Measurements from ENCODE around the gene JAKMIP2. TPM values are rescaled to one million over a fixed set of nuclear protein-coding genes. Genes with fewer than 3 reads are reported as not detected.

The JAKMIP2 gene
- total RNA-seq, 1 experiment from 2014 or later = 6.4 TPM

GRCh38 chr5:147712598-147712997 lies 69.9 kb downstream of the JAKMIP2 start:
- Mint-ChIP-seq H3K27me3 (ENCODE audit: low read depth) (no peaks in the 10 kb centered on the region), H3K4me1 (peaks cover 8 to 12% of the 10 kb centered on the region in 2 experiments), H3K27ac (peak overlapping the region in 1 of 3 experiments; percentile 52; a peak in 1 of 7 replicates), H3K4me3 (no peak overlapping the region), H3K9me3 (no peaks in the 10 kb centered on the region), H3K36me3 (ENCODE audit: insufficient read depth in 1 of 3, low read depth in 3 of 3) (0 out of 7 replicates have a peak, but pooled peaks cover 0 to 1% (median 0%) of the 10 kb centered on the region in 3 experiments)
- no peak overlapping the region for H3T11ph ChIP-seq (ENCODE audit: low read length)
- no peaks in the 10 kb centered on the region for H3K79me1 ChIP-seq (ENCODE audit: insufficient read depth, low read depth, low read length, poor library complexity, severe bottlenecking)
- H2BK5ac ChIP-seq (ENCODE audit: insufficient read length, low read length) = no peak overlapping the region
- no peak overlapping the region for H4K8ac ChIP-seq (replicated peaks; ENCODE audit: insufficient read length, low read depth, low read length)
- no peak for DNase-seq
- H2BK20ac ChIP-seq (ENCODE audit: low read depth, low read length, poor library complexity, severe bottlenecking) = no peak overlapping the region
- H3K79me2 ChIP-seq (ENCODE audit: insufficient read depth, low read length) = no peaks in the 10 kb centered on the region
- H4K91ac ChIP-seq (ENCODE audit: insufficient read length, low read depth, low read length) = no peak overlapping the region
- H3K23ac ChIP-seq (ENCODE audit: insufficient read length, low read depth, low read length) = no peak overlapping the region
- no peak overlapping the region for H3K4ac ChIP-seq (ENCODE audit: low read depth, low read length)
- no peak overlapping the region for H4K5ac ChIP-seq (ENCODE audit: insufficient read length, low read depth, low read length)
- no peak overlapping the region for H3K27ac ChIP-seq (ENCODE audit: insufficient read length, low read depth, low read length)
- H3K9ac ChIP-seq (ENCODE audit: extremely low read depth, insufficient read length, low read length) = no peak overlapping the region
- no peaks in the 10 kb centered on the region for H4K20me1 ChIP-seq (ENCODE audit: control insufficient read depth, insufficient read depth, insufficient read length)
- no peak overlapping the region for H2AK5ac ChIP-seq (ENCODE audit: insufficient read length, low read length)
- H3K4me1 ChIP-seq (ENCODE audit: insufficient read depth, low read length) = no peaks in the 10 kb centered on the region
- no peaks in the 10 kb centered on the region for H3K23me2 ChIP-seq (ENCODE audit: insufficient read length, low read depth, low read length, poor library complexity, severe bottlenecking)
- H3K9me3 ChIP-seq (ENCODE audit: control insufficient read depth, low read depth, low read length) = no peaks in the 10 kb centered on the region
- H2BK12ac ChIP-seq (ENCODE audit: insufficient read length, low read depth, low read length) = no peak overlapping the region
- no peak overlapping the region for H2AFZ ChIP-seq (ENCODE audit: low read length)
- H2BK120ac ChIP-seq (ENCODE audit: low read depth, low read length, poor library complexity, severe bottlenecking) = no peak overlapping the region
- H3K4me2 ChIP-seq (ENCODE audit: insufficient read depth, insufficient read length, low read length) = no peak overlapping the region
- WGBS (ENCODE audit: extremely low coverage, insufficient read length, low lambda C conversion rate) = 100% methylated on average over 1 of the region's 4 CpGs
- no peak overlapping the region for H3K14ac ChIP-seq (ENCODE audit: insufficient read depth, low read length)
- H3K56ac ChIP-seq (ENCODE audit: insufficient read length, low read depth, low read length) = no peak overlapping the region
- no peak for TF ChIP-seq CTCF (conservative IDR thresholded peaks at IDR 0.05)
- H2BK15ac ChIP-seq (ENCODE audit: low read depth, low read length) = no peak overlapping the region
- no peaks in the 10 kb centered on the region for H3K27me3 ChIP-seq (ENCODE audit: insufficient read depth, low read length)
- H3K18ac ChIP-seq (ENCODE audit: insufficient read length, low read depth, low read length) = no peak overlapping the region
